Trophoblast cell (in vitro differentiated cells and primary cell): ENCODE results near the gene RNF130.

Experiments
- DNase-seq, 2 donors: peaks; one replicate each; pipeline ENCODE4 v3.0.0-alpha.2; 2016
- H2AFZ ChIP-seq: 2 replicates; pipeline ENCODE4 v1.6.1; 2013; ENCODE audit warnings: low read length, moderate library complexity, mild to moderate bottlenecking; ENCODE audit not compliant: insufficient read depth, poor library complexity
- H2AK5ac ChIP-seq: 2 replicates; pipeline ENCODE4 v1.6.1; 2013; ENCODE audit warnings: mild to moderate bottlenecking, low read length
- H2BK120ac ChIP-seq: 2 replicates; pipeline ENCODE4 v1.6.1; 2013; ENCODE audit warnings: low read length, mild to moderate bottlenecking, moderate library complexity; ENCODE audit not compliant: insufficient read depth, poor library complexity
- H2BK12ac ChIP-seq: 2 replicates; pipeline ENCODE4 v1.6.1; 2013; ENCODE audit warnings: mild to moderate bottlenecking, low read length, moderate library complexity
- H2BK5ac ChIP-seq: 2 replicates; pipeline ENCODE4 v1.6.1; 2013; ENCODE audit warnings: low read length, low read depth, moderate library complexity, mild to moderate bottlenecking; ENCODE audit not compliant: poor library complexity
- H3K14ac ChIP-seq: 2 replicates; pipeline ENCODE4 v1.6.1; 2013; ENCODE audit warnings: mild to moderate bottlenecking, low read length
- H3K18ac ChIP-seq: 2 replicates; pipeline ENCODE4 v1.6.1; 2013; ENCODE audit warnings: mild to moderate bottlenecking, low read length
- H3K23ac ChIP-seq: 2 replicates; pipeline ENCODE4 v1.6.1; 2013; ENCODE audit warnings: low read length
- H3K27ac ChIP-seq: 2 replicates; pipeline ENCODE4 v1.5.1; 2013; ENCODE audit warnings: low read depth, mild to moderate bottlenecking, inconsistent platforms, low read length, moderate library complexity
- H3K27me3 ChIP-seq: 2 replicates; pipeline ENCODE4 v1.6.1; 2013; ENCODE audit warnings: inconsistent platforms, mild to moderate bottlenecking, low read length, moderate library complexity; ENCODE audit not compliant: insufficient read depth
- H3K36me3 ChIP-seq, 2 experiments: 1 replicate in 1 of 2; 2 replicates in 1 of 2; pipeline ENCODE4 v1.6.1; 2013; ENCODE audit warnings: low read length in 2 of 2, mild to moderate bottlenecking in 2 of 2, moderate library complexity in 1 of 2; ENCODE audit not compliant: insufficient read depth in 2 of 2, control insufficient read depth in 1 of 2
- H3K4ac ChIP-seq: 2 replicates; pipeline ENCODE4 v1.6.1; 2013; ENCODE audit warnings: low read depth, mild to moderate bottlenecking, low read length, moderate library complexity
- H3K4me1 ChIP-seq, 2 experiments: 1 replicate in 1 of 2; 2 replicates in 1 of 2; pipeline ENCODE4 v1.6.1; 2013; ENCODE audit warnings: low read length in 2 of 2, mild to moderate bottlenecking in 2 of 2, moderate library complexity in 1 of 2; ENCODE audit not compliant: insufficient read depth in 2 of 2, control insufficient read depth in 1 of 2
- H3K4me2 ChIP-seq: 2 replicates; pipeline ENCODE4 v1.6.1; 2013; ENCODE audit warnings: inconsistent platforms, mild to moderate bottlenecking, low read length, moderate library complexity
- H3K4me3 ChIP-seq: 2 replicates; pipeline ENCODE4 v1.5.1; 2013; ENCODE audit warnings: mild to moderate bottlenecking, low read depth, low read length, inconsistent platforms
- H3K79me1 ChIP-seq: one replicate; pipeline ENCODE4 v1.6.1; 2013; ENCODE audit warnings: low read length
- H3K79me2 ChIP-seq: 2 replicates; pipeline ENCODE4 v1.6.1; 2013; ENCODE audit warnings: low read length, mild to moderate bottlenecking; ENCODE audit not compliant: control insufficient read depth, insufficient read depth, poor library complexity
- H3K9ac ChIP-seq: 2 replicates; pipeline ENCODE4 v1.6.1; 2013; ENCODE audit warnings: mild to moderate bottlenecking, low read length
- H3K9me3 ChIP-seq: 2 replicates; pipeline ENCODE4 v1.6.1; 2013; ENCODE audit warnings: low read depth, mild to moderate bottlenecking, control low read depth, inconsistent platforms, low read length; ENCODE audit not compliant: insufficient read depth
- H4K12ac ChIP-seq: 2 replicates; pipeline ENCODE4 v1.6.1; 2013; ENCODE audit warnings: low read depth, mild to moderate bottlenecking, low read length, moderate library complexity
- H4K8ac ChIP-seq: 2 replicates; pipeline ENCODE4 v1.6.1; 2013; ENCODE audit warnings: low read depth, mild to moderate bottlenecking, low read length, moderate library complexity
- H4K91ac ChIP-seq: one replicate; pipeline ENCODE4 v1.6.1; 2013; ENCODE audit warnings: low read depth, mild to moderate bottlenecking, low read length, moderate library complexity
- WGBS: extraction: QIAGEN DNeasy Blood & Tissue Kit; methylation state at CpG from one replicate; pipeline ENCODE4 v1.1.7; 2013; ENCODE audit warnings: missing lambda C conversion rate; ENCODE audit not compliant: insufficient read length, insufficient coverage; ENCODE audit errors: extremely low coverage; 5-methylcytosine and 5-hydroxymethylcytosine counted together

RNF130 gene

DNA sequence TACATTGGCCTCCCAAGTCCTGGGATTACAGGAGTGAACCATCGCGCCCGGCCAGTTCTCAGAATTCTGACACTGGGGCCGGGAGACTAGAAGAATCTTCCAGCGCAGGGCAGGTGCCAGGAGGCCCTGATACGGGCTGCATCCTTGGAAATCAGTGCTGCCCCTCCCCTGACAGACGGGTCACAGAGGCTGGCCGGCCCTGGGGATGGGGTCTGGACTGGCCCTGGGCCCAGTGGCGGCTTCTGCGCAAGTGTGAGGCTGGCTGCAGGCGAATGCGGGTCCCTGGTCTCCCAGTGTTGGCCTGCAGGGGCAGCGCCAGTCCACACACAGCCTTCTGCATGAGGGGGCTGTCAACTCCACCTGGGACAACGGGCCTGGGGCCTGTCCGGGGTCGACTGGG lies 163.0 kb downstream of the RNF130 start:
- Histone ChIP-seq H3K4ac (no peak overlapping the region), H3K23ac (no peak overlapping the region), H4K8ac (no peak overlapping the region), H4K12ac (no peak overlapping the region), H3K79me2 (peaks cover 6% of the 10 kb centered on the region), H3K79me1 (peaks cover 4% of the 10 kb centered on the region), H3K14ac (no peak overlapping the region), H3K9me3 (peaks cover 2% of the 10 kb centered on the region), H2AK5ac (no peak overlapping the region), H2BK12ac (no peak overlapping the region), H3K27ac (no peak overlapping the region), H2BK120ac (no peak overlapping the region), H3K4me1 (peaks cover 5 to 7% of the 10 kb centered on the region in 2 experiments), H4K91ac (no peak overlapping the region), H3K27me3 (no peaks in the 10 kb centered on the region), H2BK5ac (no peak overlapping the region), H2AFZ (no peak overlapping the region), H3K4me2 (no peak overlapping the region), H3K18ac (no peak overlapping the region), H3K36me3 (peaks cover 15 to 17% of the 10 kb centered on the region in 2 experiments), H3K9ac (no peak overlapping the region), H3K4me3 (no peak overlapping the region)
- no CpG with 5 or more reads among the region's 16 CpGs for WGBS
- peak in 1 of 2 donors; percentile 10 for DNase-seq

DNA sequence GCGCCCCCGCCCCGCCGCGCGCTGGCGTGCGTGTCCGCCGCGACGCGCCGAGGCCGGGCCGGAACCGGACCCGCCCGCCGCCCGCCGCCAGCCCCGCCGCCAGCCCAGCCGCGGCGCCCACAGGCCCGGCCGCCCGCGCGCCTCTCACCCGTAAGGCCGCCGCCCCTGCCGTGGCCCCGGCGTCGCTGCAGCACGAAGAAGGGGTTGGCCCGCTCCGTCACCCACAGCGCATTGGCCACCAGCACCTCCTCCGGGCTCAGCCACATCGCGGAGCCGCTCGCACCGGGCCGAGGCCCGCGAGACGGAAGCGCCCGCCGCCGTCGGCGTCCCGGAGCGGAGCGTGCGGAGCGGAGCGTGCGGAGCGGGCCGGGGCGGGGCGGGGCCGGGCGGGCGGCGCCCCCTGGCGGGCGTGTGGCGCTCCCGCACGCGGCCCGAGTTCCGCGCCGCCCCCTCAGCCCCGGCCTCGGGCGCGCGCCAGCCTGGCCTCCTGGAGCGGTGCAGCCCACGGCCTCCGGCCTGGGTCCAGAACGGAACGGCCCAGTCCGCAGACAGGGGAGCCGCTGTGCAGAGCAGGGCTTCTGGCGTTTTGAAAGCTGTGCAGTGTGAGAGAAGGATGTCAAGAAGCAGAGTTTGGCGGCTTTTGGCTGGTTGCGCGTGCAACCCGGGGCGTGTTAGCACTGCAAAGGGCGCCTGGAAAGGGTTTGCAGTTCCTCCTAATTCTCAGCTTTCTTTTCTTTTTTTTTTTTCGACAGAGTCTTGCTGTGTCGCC lies 163.8 kb downstream of the RNF130 start, which contains the start of gene TBC1D9B:
TSS of gene TBC1D9B (minus strand) at position 342 of the 769 bp plus-strand sequence. CDS start at position 266, 76 bp downstream.
- no peak within 1 kb of the TSS for H2BK12ac ChIP-seq
- H3K79me2 ChIP-seq, result peaks cover 6% of the 10 kb centered on the region
- H3K27ac ChIP-seq, result no peak within 1 kb of the TSS
- peak within 1 kb of the TSS; percentile 76 for H2AK5ac ChIP-seq
- H3K4ac ChIP-seq, result peak within 1 kb of the TSS; percentile 71
- peak within 1 kb of the TSS; percentile 97 for H4K8ac ChIP-seq
- H3K79me1 ChIP-seq, result peaks cover 4% of the 10 kb centered on the region
- peak within 1 kb of the TSS; percentile 95 for H3K4me3 ChIP-seq
- peak within 1 kb of the TSS; percentile 99 for H3K14ac ChIP-seq
- H3K9ac ChIP-seq, result peak within 1 kb of the TSS; percentile 90
- peak within 1 kb of the TSS; percentile 50 for H2BK5ac ChIP-seq
- H3K4me1 ChIP-seq, result peaks cover 5 to 7% of the 10 kb centered on the region in 2 experiments
- peak within 1 kb of the TSS; percentile 74 for H2BK120ac ChIP-seq
- H2AFZ ChIP-seq, result peak within 1 kb of the TSS; percentile 97
- peak within 1 kb of the TSS; percentile 94 for H3K18ac ChIP-seq
- no CpG with 5 or more reads among the region's 105 CpGs for WGBS
- peak within 1 kb of the TSS; percentile 77 for H4K91ac ChIP-seq
- H3K4me2 ChIP-seq, result peak within 1 kb of the TSS; percentile 80
- H4K12ac ChIP-seq, result peak within 1 kb of the TSS; percentile 86
- DNase-seq, result peak; percentile 58 to 83
- H3K23ac ChIP-seq, result no peak within 1 kb of the TSS
- H3K36me3 ChIP-seq, result peaks cover 22 to 24% of the 10 kb centered on the region in 2 experiments
- H3K9me3 ChIP-seq, result peaks cover 2% of the 10 kb centered on the region
- H3K27me3 ChIP-seq, result no peaks in the 10 kb centered on the region

DNA sequence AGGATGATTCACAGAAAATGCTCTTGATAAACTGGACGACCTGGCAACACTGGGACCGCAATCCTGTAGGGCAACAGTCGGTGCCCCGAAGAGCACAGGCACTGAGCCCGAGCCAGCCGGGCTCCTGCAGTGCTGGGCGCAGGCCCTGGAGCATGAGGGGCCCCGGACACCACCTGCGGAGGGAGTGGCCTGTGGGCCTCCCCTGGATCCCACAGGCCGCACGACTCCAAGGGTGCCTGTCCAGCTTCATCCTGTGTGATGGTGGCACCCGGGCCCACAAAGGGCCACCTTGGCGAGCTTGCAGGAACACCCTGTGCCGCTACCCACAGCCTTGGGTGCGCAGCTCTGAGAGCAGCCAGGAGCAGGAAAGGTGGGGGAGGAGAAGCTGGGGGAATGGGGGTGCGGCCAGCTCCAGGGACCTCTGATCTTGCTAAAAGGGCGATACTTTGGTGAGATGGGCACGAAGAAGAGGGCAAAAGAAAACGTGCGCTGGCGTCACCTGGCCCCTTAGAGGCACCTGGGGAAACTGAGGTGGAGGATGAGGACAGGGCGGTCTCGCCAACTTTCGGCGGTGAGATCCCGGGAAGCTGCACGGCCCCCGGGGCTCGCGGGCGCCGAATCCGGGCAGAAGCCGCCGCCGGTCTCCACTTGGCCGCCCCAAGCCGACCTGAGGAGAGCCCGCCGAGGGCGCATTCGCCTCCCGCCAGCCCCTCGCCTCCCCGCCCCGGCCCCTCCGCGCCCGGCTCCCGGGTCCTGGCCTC lies 164.6 kb downstream of the RNF130 start:
- Histone ChIP-seq H3K79me2 (peaks cover 6% of the 10 kb centered on the region), H3K14ac (peak overlapping the region; percentile 67), H3K27me3 (no peaks in the 10 kb centered on the region), H4K91ac (peak overlapping the region; percentile 25), H2BK120ac (no peak overlapping the region), H3K27ac (no peak overlapping the region), H2BK12ac (no peak overlapping the region), H3K4ac (peak overlapping the region; percentile 45), H3K9me3 (peaks cover 2% of the 10 kb centered on the region), H4K12ac (peak overlapping the region; percentile 32), H4K8ac (peak overlapping the region; percentile 71), H3K4me3 (peak overlapping the region; percentile 95), H2BK5ac (no peak overlapping the region), H3K36me3 (peaks cover 29 to 30% of the 10 kb centered on the region in 2 experiments), H2AFZ (peak overlapping the region; percentile 66), H3K79me1 (peaks cover 4% of the 10 kb centered on the region), H3K9ac (peak overlapping the region; percentile 68), H3K18ac (peak overlapping the region; percentile 16), H3K4me2 (peak overlapping the region; percentile 80), H2AK5ac (peak overlapping the region; percentile 76), H3K23ac (no peak overlapping the region), H3K4me1 (peaks cover 5 to 7% of the 10 kb centered on the region in 2 experiments)
- no peak for DNase-seq
- WGBS, result no CpG with 5 or more reads among the region's 50 CpGs

DNA sequence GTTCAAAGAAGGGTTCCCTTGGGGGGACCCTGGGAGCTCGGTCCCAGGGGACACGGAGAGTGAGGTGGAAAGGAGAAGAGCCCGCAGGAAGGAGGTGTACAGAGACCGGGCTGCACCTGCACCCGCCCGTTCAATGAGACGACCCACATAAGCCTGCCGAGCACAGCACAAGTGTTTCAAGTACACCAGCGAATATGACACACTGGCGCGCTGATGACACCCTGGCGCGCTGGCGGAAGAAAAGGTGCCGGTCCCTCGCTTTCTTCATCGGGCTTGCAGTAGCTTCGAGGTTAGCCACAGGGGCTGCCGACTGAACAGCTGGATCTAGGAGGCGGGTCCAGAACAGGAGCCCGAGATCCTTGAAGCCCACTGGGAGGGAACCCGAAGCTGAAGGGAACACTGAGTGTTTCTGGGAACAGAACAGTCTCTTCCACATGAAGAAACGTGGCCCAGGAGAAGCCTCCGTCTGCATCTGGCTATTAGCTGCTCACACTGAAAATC lies 165.2 kb downstream of the RNF130 start:
- WGBS, result no CpG with 5 or more reads among the region's 24 CpGs
- Histone ChIP-seq H3K4me3 (no peak overlapping the region), H3K14ac (no peak overlapping the region), H4K12ac (no peak overlapping the region), H3K9me3 (peaks cover 2% of the 10 kb centered on the region), H3K23ac (no peak overlapping the region), H3K4me2 (peak overlapping the region; percentile 80), H3K27ac (no peak overlapping the region), H3K27me3 (no peaks in the 10 kb centered on the region), H3K79me1 (peaks cover 4% of the 10 kb centered on the region), H4K8ac (no peak overlapping the region), H2BK12ac (no peak overlapping the region), H3K36me3 (peaks cover 30 to 31% of the 10 kb centered on the region in 2 experiments), H3K9ac (no peak overlapping the region), H2AFZ (no peak overlapping the region), H3K18ac (no peak overlapping the region), H2AK5ac (no peak overlapping the region), H3K79me2 (peaks cover 6% of the 10 kb centered on the region), H2BK5ac (no peak overlapping the region), H4K91ac (no peak overlapping the region), H2BK120ac (no peak overlapping the region), H3K4ac (peak overlapping the region; percentile 30), H3K4me1 (peaks cover 5 to 7% of the 10 kb centered on the region in 2 experiments)
- DNase-seq, result peak in 1 of 2 donors; percentile 10
